Prostate gland (tissue), 2 donors: Measurements from ENCODE around the gene JARID2.

Experiments used
- POLR2A ChIP-seq: fragments of 450-650 bp; IDR thresholded peaks from one replicate; pipeline ENCODE4 v1.6.1; 2016; ENCODE audit warnings: antibody characterized with exemption, mild to moderate bottlenecking
- POLR2AphosphoS5 ChIP-seq: sonication (generic); formaldehyde crosslinking; IDR thresholded peaks from one replicate; pipeline ENCODE4 v1.6.1; 2017; ENCODE audit warnings: antibody characterized with exemption
- TF ChIP-seq, protein P1 (sequence below), 4 experiments: fragments of 200-600 bp in 2 of 4; fragments of 450-650 bp in 2 of 4; sonication (generic) in 2 of 4; IDR thresholded peaks; 1 replicate in 3 of 4; 2 replicates in 1 of 4; pipeline ENCODE4 v1.5.1; 2016 to 2019; ENCODE audit warnings: antibody characterized with exemption in 4 of 4, mild to moderate bottlenecking in 2 of 4, moderate library complexity in 2 of 4

DNA sequence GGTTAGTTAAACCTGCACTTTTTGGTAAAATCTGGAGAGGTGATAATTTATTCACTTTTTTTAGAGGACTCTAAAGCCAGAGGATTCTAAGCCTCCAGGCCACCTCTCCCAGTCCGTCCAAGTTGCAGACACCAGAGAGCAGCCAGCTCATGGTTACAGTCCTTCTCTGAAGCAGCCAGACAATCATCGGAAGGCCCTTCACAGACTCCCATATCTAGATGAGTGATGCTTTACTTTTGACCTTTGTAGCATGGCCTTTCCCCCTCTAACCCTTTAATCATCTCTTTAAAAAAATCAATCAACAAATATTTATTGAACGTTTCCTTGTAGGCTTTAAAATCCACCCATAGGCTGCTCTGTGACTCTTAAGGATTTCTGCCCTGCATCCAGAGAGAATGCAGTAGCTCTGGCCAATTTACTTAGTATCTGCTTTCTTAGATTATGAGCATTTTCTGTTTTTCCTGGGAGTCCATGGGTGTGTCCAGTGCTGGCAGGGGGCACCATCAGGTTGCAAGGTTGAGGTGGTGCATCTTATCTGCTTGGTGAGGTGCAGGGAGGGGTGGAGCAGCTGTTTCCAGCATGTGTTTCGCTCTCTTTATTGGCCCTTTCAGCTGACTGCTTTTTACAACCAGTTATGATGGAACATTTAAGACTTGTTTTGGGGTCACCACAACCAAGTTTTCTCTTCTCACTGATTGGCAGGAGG is 58.6 kb downstream of the JARID2 start:
- TF ChIP-seq, protein P1, sequence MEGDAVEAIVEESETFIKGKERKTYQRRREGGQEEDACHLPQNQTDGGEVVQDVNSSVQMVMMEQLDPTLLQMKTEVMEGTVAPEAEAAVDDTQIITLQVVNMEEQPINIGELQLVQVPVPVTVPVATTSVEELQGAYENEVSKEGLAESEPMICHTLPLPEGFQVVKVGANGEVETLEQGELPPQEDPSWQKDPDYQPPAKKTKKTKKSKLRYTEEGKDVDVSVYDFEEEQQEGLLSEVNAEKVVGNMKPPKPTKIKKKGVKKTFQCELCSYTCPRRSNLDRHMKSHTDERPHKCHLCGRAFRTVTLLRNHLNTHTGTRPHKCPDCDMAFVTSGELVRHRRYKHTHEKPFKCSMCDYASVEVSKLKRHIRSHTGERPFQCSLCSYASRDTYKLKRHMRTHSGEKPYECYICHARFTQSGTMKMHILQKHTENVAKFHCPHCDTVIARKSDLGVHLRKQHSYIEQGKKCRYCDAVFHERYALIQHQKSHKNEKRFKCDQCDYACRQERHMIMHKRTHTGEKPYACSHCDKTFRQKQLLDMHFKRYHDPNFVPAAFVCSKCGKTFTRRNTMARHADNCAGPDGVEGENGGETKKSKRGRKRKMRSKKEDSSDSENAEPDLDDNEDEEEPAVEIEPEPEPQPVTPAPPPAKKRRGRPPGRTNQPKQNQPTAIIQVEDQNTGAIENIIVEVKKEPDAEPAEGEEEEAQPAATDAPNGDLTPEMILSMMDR (IDR thresholded peaks at IDR 0.05), result no peak
- TF ChIP-seq POLR2A, result no peak
- TF ChIP-seq POLR2AphosphoS5, result no peak
